Activated CD8-positive, alpha-beta T cell treated with anti-CD3 and anti-CD28 coated beads for 36 hours (primary cell): Measurements from ENCODE around the gene CYB5A. TPM values are rescaled to one million over a fixed set of nuclear protein-coding genes. Genes with fewer than 3 reads are reported as not detected.

Experiments used
- ATAC-seq: fragments of 200-7000 bp; cut with Tn5 transposase; one replicate; pipeline ENCODE4 v1.10.0; 2021; ENCODE audit warnings: mild to moderate bottlenecking, moderate library complexity
- CTCF ChIA-PET: fragments of 350-600 bp; sonication (Branson Sonifier 250); formaldehyde crosslinking; loops from one replicate; lab custom pipeline; 2021; ENCODE audit warnings: antibody characterized with exemption; lab: Charles Lee
- POLR2A ChIA-PET: fragments of 350-600 bp; sonication (Branson Sonifier 250); formaldehyde crosslinking; loops from one replicate; lab custom pipeline; 2021; ENCODE audit warnings: antibody characterized with exemption; lab: Charles Lee
- DNase-seq: peaks from one replicate; pipeline ENCODE4 v3.0.0-alpha.2; 2020
- H3K27ac Mint-ChIP-seq: one replicate; pipeline ENCODE4 v1.8.0; 2021; ENCODE audit warnings: mild to moderate bottlenecking, mixed read lengths
- H3K27me3 Mint-ChIP-seq: one replicate; pipeline ENCODE4 v1.8.0; 2021; ENCODE audit warnings: mixed read lengths
- H3K36me3 Mint-ChIP-seq: one replicate; pipeline ENCODE4 v1.8.0; 2021; ENCODE audit warnings: low read depth, mixed read lengths
- H3K4me1 Mint-ChIP-seq: one replicate; pipeline ENCODE4 v1.8.0; 2021; ENCODE audit warnings: low read depth, mixed read lengths
- H3K4me3 Mint-ChIP-seq: one replicate; pipeline ENCODE4 v1.8.0; 2021; ENCODE audit warnings: mild to moderate bottlenecking, moderate library complexity, mixed read lengths
- H3K9me3 Mint-ChIP-seq: one replicate; pipeline ENCODE4 v1.8.0; 2021; ENCODE audit warnings: mixed read lengths
- CTCF ChIP-seq: fragments of 200-600 bp; IDR thresholded peaks from one replicate; pipeline ENCODE4 v1.8.0; 2022; ENCODE audit warnings: antibody characterized with exemption, mild to moderate bottlenecking
- intact Hi-C: fragments of 100-400 bp; cut with micrococcal nuclease; formaldehyde crosslinking; loops from one replicate; pipeline ENCODE4 v1.10.0; 2022
- total RNA-seq, 2 experiments: library from RNA; stranded (reverse); gene quantifications; one replicate each; pipeline ENCODE4 v1.2.3, GENCODE V29; 2021

The CYB5A gene
- total RNA-seq, 2 experiments from 2014 or later: 60.2 to 62.4 TPM

GRCh38 chr18:74243127-74243526, 48.6 kb downstream of the CYB5A start:
- no peaks in the 10 kb centered on the region for H3K9me3 Mint-ChIP-seq
- POLR2A ChIA-PET: no interaction called here

GRCh38 chr18:74242438-74243096, 49.2 kb downstream of the CYB5A start:
- no peaks in the 10 kb centered on the region for H3K4me1 Mint-ChIP-seq
- POLR2A ChIA-PET: no interaction called here
- H3K9me3 Mint-ChIP-seq: no peaks in the 10 kb centered on the region
- no peak for ATAC-seq
- H3K4me3 Mint-ChIP-seq: no peak overlapping the region
- DNase-seq: peak; percentile 18
- no peak overlapping the region for H3K27ac Mint-ChIP-seq
- CTCF ChIA-PET: interaction anchor here (1.0 kb wide), 1 partner anchor 38 kb away, joined by 3 read pairs; no protein-coding TSS in a partner anchor
- TF ChIP-seq CTCF: no peak
- H3K36me3 Mint-ChIP-seq: no peaks in the 10 kb centered on the region
- intact Hi-C loops: no loop called here
- H3K27me3 Mint-ChIP-seq: peaks cover 5% of the 10 kb centered on the region

More at GRCh38 chr18:74243127-74243526, 48.6 kb downstream of the CYB5A start:
- intact Hi-C loops: no loop called here
- no peak overlapping the region for H3K4me3 Mint-ChIP-seq
- no peaks in the 10 kb centered on the region for H3K36me3 Mint-ChIP-seq
- TF ChIP-seq CTCF: no peak
- H3K27ac Mint-ChIP-seq: no peak overlapping the region
- H3K27me3 Mint-ChIP-seq: peaks cover 2% of the 10 kb centered on the region
- ATAC-seq (no peak), DNase-seq (no peak)
- CTCF ChIA-PET: no interaction called here
- no peaks in the 10 kb centered on the region for H3K4me1 Mint-ChIP-seq

- Mint-ChIP-seq H3K9me3 (no peaks in the 10 kb centered on the region), H3K27ac (no peak overlapping the region), H3K27me3 (peaks cover 5% of the 10 kb centered on the region), H3K4me1 (no peaks in the 10 kb centered on the region), H3K4me3 (no peak overlapping the region), H3K36me3 (no peaks in the 10 kb centered on the region)
- no peak for DNase-seq
- ATAC-seq: no peak
- ChIA-PET CTCF (interaction anchor here (1.0 kb wide), 1 partner anchor 37 kb away, joined by 3 read pairs; no protein-coding TSS in a partner anchor), POLR2A (no interaction called here)
- intact Hi-C loops: no loop called here
- no peak for TF ChIP-seq CTCF
These were observed 49.8 kb downstream of the CYB5A start for GRCh38 chr18:74241970-74242369.

GRCh38 chr18:74241426-74241825, 50.3 kb downstream of the CYB5A start:
- ATAC-seq: no peak
- CTCF ChIA-PET: interaction anchor here (1.2 to 1.4 kb wide), 2 partner anchors 11 to 100 kb away, joined by 3 to 8 read pairs; no protein-coding TSS in a partner anchor
- intact Hi-C loops: no loop called here

More at GRCh38 chr18:74241426-74241825, 50.3 kb downstream of the CYB5A start:
- H3K27ac Mint-ChIP-seq: no peak overlapping the region
- H3K27me3 Mint-ChIP-seq: peaks cover 5% of the 10 kb centered on the region
- POLR2A ChIA-PET: no interaction called here
- no peak for DNase-seq
- no peaks in the 10 kb centered on the region for H3K36me3 Mint-ChIP-seq
- no peak overlapping the region for H3K4me3 Mint-ChIP-seq
- no peak for TF ChIP-seq CTCF
- H3K9me3 Mint-ChIP-seq: no peaks in the 10 kb centered on the region
- no peaks in the 10 kb centered on the region for H3K4me1 Mint-ChIP-seq
